Left colon (tissue), 2 donors: ENCODE measurements around the gene RPS16. TPM values are rescaled to one million over a fixed set of nuclear protein-coding genes. Genes with fewer than 3 reads are reported as not detected.
"Not testable (repeated sequence)": the region's sequence is repeated elsewhere in the genome, so short reads cannot be mapped to it uniquely, and the experiment has no call there.

Source experiments
- ATAC-seq: fragments of 200-7000 bp; cut with Tn5 transposase; one replicate; pipeline ENCODE4 v1.9.1; 2020; ENCODE audit warnings: mild to moderate bottlenecking, moderate library complexity
- DNase-seq, 2 donors: peaks; one replicate each; pipeline ENCODE4 v3.0.0-alpha.2; 2020
- intact Hi-C, 2 donors: fragments of 100-400 bp; cut with DNase I in 1 of 2; cut with micrococcal nuclease in 1 of 2; formaldehyde crosslinking; loops; one replicate each; pipeline versions ENCODE4 v1.11.2 to v1.14.0; 2022; cut with DNase I, micrococcal nuclease
- total RNA-seq, 2 donors: library from RNA; stranded (reverse); fragmentation: NEBNext Ultra II Directional; extraction: Animal tissue kit (Norgen Biotek cat#: 25700); gene quantifications; one replicate each; pipeline ENCODE4 v1.2.1, GENCODE V29; 2021
- donor health status: DM: no; HTN: no; CAD: no.
- donor health status: DM: yes; HTN: yes; CAD: no.

The RPS16 gene
- total RNA-seq, 2 donors from 2014 or later: 1,556 to 1,578 TPM

DNA sequence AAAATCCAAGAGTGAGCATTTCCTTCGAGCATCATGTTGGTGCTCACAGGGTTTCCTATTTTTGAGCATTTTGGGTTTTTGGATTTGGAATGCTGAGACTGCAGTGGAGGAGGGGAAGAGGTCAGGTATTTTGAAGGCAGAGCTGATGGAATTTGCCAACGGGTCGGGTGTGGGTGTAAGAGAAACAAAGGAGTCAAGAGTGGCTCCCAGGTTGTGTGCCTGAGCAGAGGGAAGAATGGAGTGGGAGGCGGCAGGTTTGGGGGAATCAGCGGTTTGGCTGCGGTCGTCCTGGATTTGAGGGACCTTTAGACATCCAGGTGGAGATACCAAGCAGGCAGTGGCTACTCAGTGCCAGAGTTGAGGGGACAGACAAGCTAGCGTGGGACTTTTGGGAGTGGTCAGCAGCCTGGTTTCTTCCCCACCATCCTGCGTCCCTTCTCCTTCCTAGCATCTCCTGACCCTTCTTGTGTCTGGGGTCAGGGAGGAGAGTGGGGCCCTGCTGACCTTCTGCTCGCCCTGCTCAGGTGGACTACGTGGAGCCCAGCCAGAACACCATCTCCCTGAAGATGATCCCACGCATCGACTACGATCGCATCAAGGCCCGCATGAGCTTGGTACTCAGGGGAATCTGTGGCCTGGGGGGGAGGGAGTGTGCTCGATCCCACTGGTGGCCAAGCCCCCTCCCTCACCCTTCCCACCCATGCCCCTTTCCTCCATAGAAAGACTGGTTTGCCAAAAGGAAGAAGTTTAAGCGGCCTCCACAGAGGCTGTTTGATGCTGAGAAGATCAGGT is 30.4 kb upstream of the RPS16 start:
- intact Hi-C loops: no loop called here
- ATAC-seq (no peak), DNase-seq (no peak)

- intact Hi-C loops: no loop called here
- no peak for DNase-seq
- ATAC-seq: no peak
Observed at GRCh38 chr19:39463403-39463802, 27.7 kb upstream of the RPS16 start.

DNA sequence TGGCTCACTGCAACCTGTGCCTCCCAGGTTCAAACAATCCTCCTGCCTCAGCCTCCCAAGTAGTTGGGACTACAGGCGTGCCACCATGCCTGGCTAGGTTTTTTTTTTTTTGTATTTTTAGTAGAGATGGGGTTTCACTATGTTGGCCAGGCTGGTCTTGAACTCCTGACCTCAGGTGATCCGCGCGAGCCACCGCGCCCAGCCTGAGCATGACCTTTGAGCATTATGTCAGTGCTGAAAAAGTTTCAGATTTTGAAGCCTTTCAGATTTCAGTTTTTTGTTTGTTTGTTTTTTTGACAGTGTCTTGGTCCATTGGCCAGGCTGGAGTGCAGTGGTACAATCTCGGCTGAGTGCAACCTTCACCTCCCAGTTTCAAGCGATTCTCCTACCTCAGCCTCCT is 15.5 kb upstream of the RPS16 start:
- ATAC-seq, DNase-seq, intact Hi-C loops: not testable (repeated sequence)

GRCh38 chr19:39449116-39449797 is 13.5 kb upstream of the RPS16 start:
- intact Hi-C loops: loop anchor here in 1 of 2 donors (10.0 kb wide), 1 partner anchor 86 kb away; the partner anchor contains the start of gene EID2B
- no peak for DNase-seq

GRCh38 chr19:39448271-39448670 is 12.5 kb upstream of the RPS16 start:
- ATAC-seq: no peak
- no peak for DNase-seq
- intact Hi-C loops: loop anchor here in 1 of 2 donors (10.0 kb wide), 1 partner anchor 87 kb away; the partner anchor contains the start of gene EID2B

More at GRCh38 chr19:39449116-39449797, 13.5 kb upstream of the RPS16 start:
- ATAC-seq: no peak

DNA sequence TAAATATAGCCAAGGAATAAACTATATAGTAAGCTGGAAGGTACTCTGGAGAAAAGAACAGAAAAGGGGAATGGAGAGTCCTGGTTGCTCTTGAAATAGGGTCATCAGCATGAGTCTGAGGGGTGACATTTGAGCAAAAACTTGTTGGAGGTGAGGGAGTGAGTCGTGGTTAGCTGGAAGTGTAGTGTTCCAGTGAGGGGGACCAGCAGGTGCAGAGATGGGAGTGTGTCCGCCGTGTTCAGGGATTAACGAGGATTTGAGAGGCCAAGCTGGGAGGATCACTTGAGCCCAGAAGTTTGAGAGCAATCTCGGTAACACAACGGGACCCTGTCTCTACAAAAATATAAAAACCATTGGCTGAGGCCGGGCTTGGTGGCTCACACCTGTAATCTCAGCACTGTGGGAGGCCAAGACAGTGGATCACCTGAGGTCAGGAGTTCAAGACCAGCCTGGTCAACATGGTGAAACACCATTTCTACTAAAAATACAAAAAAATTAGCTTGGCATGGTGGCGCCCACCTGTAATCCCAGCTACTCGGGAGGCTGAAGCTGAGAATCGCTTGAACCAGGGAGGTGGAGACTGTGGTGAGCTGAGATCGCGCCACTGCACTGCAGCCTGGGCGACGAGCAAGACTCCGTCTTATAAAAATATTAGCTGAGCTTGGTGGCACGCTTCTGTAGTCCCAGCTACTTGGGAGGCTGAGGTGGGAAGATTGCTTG is 10.8 kb upstream of the RPS16 start:
- intact Hi-C loops: loop anchor here in 1 of 2 donors (10.0 kb wide), 1 partner anchor 88 kb away; the partner anchor contains the start of gene EID2B
- DNase-seq: no peak
- ATAC-seq: no peak

DNA sequence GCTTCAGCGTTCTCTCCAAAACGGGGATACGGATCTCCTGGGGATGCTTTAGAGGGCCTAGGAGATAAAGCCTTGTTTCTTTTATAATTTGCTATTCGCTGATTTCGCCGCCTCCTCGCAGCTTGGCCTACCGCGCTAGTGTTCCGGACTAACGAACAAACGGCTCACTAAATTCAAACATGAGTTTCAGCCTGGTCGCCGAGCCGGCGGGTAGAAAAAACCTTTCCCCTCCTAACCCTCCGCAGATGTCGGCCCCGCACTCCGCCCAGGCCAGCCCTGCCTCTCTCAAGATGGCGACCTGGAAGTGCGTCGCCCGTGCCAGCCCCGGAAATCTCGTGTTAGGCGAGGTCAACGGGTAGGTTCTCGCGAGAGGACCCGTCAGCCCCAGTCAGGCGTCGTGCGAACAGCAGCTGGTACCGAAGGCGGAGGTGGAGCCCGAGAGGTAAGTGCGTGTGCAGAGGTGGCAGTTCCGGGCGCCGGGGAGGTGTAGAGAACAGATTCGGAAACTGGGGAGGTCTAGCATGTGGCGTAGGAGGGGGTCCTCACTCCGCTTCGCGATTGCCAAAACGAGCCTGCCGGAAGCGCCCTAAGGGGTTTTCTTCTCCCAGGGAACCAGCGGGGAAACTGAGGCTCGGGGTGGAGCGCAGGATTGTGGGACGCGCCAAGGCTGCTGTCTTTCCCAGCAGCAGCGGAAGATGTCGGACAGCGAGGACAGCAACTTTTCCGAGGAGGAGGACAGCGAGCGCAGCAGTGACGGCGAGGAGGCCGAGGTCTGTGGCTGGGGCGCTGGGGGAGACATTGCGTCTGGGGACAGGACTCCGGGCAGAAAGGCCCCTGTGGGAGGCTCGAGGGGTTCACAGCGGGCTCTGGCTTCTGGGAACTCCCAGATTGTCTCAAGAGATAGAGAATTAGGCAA is 9.7 kb upstream of the RPS16 start, which contains the start of gene SUPT5H:
Gene SUPT5H, plus strand, starts transcription at position 387 of the 916 bp plus-strand sequence. Its CDS starts 309 bp downstream, at position 696.
- DNase-seq: peak; percentile 98
- peak; percentile 96 for ATAC-seq
- intact Hi-C loops: loop anchor here in 1 of 2 donors (10.0 kb wide), 1 partner anchor 89 kb away; the partner anchor contains the start of gene EID2B

GRCh38 chr19:39444598-39445195 is 8.9 kb upstream of the RPS16 start:
- intact Hi-C loops: loop anchor here in 1 of 2 donors (10.0 kb wide), 1 partner anchor 90 kb away; the partner anchor contains the start of gene EID2B
- peak in 1 of 2 donors; percentile 31 for DNase-seq
- ATAC-seq: peak; percentile 14

- no peak for ATAC-seq
- intact Hi-C loops: no loop called here
- no peak for DNase-seq
Observed at GRCh38 chr19:39438270-39438934, 2.7 kb upstream of the RPS16 start.

- DNase-seq: no peak
- intact Hi-C loops: no loop called here
- ATAC-seq: no peak
Observed at GRCh38 chr19:39436350-39436716, 584 bp upstream of the RPS16 start.

DNA sequence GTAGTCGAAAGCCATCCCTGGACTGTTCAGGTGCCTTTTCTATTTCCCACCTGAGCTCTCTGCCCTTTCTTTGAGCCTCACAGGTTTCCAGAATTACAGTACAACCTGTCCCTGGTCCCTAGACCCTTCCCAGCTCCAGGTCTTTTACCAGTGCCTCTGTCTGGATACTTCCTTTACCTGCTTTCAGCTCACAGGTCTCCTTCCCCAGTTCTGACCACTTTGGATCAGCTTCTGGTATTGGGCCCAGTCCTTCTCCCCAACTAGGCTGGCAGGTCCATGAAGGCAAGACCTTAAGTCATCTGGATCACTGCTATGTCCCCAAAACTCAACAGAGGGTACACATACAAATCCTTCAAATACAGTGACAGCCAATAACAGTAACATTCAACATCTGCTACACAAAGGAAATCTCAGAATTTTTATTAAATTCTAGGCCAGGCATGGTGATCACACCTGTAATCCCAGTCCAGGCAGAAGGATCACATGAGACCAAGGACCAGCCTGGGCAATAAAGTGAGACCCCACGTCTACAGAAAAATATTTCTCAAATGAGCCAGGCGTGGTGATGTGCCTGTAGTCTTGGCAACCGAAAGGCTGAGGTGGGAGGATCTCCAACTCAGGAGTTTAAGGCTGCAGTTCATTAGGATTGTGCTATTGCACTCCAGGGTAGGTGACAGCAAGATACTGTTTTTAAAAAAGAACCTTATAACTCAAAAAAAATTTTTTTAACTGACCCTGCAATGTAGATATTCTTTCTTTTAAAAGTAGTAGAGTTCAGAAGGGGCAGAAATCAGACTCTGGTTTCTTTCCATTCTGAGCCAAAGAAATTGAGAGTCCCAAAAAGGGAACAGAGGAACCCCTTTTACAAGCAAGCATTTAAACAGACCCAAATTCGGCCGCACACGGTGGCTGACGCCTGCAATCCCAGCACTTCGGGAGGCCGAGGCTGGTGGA is 1.3 kb downstream of the RPS16 start:
- DNase-seq (no peak), ATAC-seq (no peak)
- intact Hi-C loops: no loop called here

DNA sequence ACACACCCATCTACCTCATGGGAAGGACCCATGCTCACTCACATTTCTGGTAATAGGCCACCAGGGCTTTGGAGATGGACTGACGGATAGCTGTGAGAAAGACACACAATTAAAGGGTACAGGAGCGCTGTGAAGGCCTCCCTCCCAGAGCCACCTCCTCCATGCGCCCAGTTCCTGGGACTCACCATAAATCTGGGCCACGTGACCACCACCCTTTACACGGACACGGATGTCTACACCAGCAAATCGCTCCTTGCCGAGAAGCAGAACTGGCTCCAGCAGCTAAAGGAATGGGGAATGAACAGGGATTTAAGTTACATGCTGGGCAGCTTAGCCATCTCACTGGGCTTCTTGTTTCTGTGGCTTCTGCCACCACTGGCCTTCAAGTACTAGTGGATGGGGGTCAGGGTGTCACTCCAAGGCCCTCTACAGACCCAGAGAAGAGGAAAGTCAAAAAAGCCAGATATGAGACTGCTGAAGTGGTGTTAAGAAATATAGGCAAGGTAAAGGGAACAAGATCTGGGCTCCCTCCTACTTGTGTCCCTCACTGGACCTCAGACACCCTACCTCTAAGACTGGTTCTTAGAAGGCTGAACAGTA is 2.2 kb downstream of the RPS16 start:
- intact Hi-C loops: no loop called here
- no peak for ATAC-seq
- DNase-seq: no peak

DNA sequence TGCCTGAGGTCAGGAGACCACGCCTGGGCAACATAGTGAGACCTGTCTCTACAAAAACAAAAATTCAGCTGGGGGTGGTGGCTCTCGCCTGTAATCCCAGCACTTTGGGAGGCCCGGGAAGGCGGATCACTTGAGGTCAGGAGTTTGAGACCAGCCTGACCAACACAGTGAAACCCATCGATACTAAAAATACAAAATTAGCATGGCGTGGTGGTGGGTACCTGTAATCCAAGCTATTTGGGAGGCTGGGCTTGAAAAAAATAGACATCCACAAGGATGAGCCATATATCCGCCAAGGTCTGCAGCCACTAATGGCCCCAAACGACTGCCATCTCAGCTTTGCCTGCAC is 3.1 kb downstream of the RPS16 start:
- intact Hi-C loops: no loop called here
- DNase-seq: no peak

GRCh38 chr19:39430675-39431593 is 4.8 kb downstream of the RPS16 start:
- peak; percentile 63 for ATAC-seq
- DNase-seq: no peak
- intact Hi-C loops: no loop called here

More for the DNA sequence above, 3.1 kb downstream of the RPS16 start:
- ATAC-seq: no peak
